C4-2B (cell line): ENCODE results near the gene NCF2.

ENCODE experiments used
- ZFX ChIP-seq: fragments of 450-650 bp; IDR thresholded peaks from 2 replicates; pipeline ENCODE4 v1.6.1; 2017
- TF ChIP-seq, protein P1 (sequence below): fragments of 450-650 bp; conservative IDR thresholded peaks from 2 replicates; pipeline ENCODE4 v1.5.1; 2017; ENCODE audit warnings: mild to moderate bottlenecking

DNA sequence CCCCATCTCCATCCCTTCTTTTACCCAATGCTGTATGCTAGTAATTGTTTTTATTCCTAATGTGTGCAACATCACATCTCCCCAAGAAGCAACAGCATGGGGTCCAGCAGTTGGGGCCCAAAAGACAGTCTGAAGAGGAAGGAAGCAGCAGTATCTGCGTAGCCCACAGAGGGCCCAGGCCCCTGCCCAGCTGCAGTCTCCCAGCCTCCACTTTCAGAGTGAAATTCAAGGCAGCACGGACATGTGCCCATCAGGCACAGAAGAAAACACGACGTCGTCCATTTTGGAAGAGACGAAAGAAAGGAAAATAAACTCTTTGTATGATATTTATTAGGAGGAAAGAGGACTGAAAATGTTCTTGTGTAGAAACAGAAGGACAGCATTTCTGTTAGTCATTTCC, 37.4 kb downstream of the NCF2 start:
- TF ChIP-seq, protein P1, sequence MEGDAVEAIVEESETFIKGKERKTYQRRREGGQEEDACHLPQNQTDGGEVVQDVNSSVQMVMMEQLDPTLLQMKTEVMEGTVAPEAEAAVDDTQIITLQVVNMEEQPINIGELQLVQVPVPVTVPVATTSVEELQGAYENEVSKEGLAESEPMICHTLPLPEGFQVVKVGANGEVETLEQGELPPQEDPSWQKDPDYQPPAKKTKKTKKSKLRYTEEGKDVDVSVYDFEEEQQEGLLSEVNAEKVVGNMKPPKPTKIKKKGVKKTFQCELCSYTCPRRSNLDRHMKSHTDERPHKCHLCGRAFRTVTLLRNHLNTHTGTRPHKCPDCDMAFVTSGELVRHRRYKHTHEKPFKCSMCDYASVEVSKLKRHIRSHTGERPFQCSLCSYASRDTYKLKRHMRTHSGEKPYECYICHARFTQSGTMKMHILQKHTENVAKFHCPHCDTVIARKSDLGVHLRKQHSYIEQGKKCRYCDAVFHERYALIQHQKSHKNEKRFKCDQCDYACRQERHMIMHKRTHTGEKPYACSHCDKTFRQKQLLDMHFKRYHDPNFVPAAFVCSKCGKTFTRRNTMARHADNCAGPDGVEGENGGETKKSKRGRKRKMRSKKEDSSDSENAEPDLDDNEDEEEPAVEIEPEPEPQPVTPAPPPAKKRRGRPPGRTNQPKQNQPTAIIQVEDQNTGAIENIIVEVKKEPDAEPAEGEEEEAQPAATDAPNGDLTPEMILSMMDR, result no peak
- TF ChIP-seq ZFX, result no peak
